HG03457 (cell line): ENCODE data around the gene NHSL1.

Experiments used
- ATAC-seq: cut with Tn5 transposase; IDR thresholded peaks from one replicate; pipeline ENCODE4 v1.9.1; 2021; ENCODE audit warnings: moderate number of reproducible peaks; ENCODE audit not compliant: unreplicated experiment

NHSL1 gene

DNA sequence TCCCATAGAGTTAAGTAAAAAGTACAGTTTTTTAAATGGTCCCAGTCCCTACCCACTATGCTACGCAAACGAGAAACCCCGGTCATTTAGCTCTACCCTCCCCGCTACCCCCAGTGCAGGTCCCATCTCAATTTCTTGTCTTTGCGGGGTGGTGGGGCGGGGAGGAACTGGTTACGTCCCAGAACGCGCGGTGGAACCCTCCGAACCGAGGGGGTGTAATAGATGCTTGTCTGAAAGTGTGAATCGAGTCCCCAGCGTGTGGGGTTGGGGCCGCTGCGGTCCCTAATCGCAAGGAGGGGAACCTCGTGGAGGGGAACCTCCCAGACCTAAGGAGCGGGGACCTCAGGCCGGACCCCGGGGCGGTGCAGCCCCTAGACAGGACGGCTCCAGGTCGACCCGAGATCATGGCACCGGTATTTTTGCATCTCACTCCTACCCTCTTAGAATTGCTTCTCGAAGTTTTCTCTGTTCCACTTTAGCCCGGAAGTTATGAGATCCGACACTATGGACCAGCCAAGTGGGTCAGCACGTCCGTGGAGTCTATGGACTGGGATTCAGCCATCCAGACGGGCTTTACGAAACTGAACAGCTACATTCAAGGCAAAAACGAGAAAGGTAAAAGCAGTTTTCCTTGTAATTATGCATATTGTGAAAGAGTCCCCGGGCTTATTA, 94.5 kb downstream of the NHSL1 start:
- ATAC-seq = no peak

DNA sequence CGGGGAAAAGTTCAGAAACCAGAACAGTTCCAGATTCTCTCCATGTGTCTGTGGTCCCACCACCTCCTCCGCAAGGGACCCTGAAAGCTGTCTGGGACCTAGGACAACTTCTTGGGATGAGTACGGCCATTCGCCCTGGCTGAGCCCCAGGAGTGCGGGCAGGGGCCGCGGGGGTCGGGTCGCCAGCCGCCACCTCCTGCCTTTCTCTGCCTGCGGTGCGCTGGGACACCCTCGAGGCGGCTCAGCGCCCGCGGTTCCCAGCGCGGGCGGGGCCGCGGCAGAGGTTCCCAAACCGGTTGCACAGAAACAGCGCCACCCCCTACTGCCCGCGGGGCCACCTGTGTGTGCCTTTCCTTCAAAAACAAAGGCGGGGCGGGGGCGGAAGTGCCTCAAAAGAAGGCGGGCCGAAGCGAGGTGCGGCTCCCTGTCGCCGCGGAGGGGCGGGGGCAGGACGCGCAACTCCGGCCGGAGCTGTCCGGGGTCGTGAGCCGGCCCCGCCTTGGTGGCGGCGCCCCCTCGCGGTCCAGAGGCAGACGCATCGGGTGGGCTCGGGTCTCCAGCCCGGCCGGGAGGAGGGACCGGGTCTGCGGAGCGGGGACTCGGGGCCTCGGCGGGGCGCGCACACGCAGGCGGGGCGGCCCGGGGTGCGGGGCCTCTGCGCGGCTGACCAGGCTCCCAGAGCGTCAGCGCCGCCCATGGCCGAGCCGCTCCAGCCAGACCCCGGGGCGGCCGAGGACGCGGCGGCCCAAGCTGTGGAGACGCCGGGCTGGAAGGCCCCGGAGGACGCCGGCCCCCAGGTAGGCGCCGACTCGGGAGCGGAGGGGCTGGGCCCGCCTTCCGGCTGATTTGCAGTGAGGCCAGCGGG, 95.3 kb downstream of the NHSL1 start, which contains the start of gene HEBP2:
HEBP2 (plus strand) TSS at position 423 of the 865 bp plus-strand sequence; CDS start at position 696, 273 bp downstream.
- peak; percentile 90 for ATAC-seq

DNA sequence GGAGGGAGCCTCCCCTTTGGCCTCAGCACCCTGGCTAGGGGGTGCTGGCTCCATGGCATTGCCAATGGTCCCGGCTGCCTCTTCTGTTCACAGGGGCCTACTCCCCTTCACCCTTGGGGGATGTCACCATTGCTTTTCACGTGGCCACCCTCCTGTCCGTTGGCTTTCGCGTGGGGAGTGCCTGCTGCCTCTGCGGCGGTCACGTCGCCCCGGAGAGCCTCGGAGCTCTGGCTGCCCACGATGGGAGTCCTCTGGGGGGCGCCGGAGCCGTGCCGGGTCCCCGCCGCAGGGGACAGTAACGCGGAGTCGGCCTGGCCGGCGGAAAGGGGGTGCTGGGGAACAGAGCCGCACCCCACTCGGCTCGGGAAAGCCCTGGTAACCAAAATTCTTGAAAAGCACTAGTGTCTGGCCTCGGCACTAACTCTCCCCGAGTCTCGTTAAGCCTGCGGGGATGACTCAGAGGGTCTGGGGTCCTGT, 95.9 kb downstream of the NHSL1 start:
- peak; percentile 7 for ATAC-seq

DNA sequence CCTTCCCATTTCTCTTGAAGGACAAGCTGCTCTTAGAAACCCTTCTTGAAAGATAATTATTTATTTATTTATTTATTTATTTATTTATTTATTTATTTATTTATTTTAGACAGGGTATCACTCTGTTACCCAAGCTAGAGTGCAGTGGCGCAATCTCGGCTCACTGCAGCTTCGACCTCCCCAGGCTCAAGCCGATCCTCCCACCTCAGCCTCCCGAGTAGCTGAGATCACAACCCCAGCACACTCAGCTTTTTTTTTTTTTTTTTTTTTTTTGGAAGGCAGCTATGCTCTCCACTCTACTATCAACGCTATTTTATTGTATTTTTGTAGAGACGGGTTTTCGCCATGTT, 96.5 kb downstream of the NHSL1 start:
- no peak for ATAC-seq

DNA sequence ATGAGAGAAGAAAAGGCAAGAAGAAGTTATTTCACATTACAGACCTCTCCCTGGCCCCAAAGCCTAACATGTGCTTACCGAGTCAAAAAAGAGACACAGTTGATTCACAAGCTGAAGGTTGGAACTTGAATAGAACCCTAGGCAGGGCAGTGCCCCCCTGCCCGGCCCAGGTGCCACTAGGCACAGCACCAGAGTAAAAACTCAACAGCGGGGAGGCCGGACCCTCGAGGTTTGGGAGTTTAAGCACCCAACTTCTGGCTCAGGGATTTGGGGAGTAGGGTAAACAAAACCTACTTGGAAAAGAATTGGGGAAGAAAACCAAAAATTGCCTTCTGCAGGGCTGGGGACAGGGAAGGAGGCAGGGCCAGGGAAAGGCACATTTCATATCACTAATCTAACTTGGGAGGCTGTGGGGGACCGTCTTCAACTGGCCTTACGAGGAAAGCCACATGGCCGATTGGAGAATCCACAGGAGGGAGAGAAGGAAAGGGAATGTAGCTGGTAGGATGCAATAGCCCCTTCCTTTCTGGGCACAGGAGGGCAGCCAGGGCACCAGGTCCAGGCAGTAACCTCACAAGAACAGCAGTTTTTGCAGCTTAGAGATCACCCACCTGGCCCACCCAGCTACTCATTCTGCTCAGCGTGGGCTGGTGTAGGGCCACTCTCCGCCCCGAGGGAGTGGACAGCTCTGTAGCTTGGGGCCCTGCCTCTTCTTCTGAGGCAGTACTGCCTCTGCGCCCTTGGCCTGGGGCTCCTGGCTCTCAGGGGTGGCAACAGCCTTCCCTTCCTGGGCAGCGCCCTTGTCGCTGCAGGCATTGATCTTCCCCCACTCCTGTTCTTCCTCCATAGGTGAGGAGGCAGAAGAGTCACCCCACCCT, 97.1 kb downstream of the NHSL1 start:
- ATAC-seq = no peak

DNA sequence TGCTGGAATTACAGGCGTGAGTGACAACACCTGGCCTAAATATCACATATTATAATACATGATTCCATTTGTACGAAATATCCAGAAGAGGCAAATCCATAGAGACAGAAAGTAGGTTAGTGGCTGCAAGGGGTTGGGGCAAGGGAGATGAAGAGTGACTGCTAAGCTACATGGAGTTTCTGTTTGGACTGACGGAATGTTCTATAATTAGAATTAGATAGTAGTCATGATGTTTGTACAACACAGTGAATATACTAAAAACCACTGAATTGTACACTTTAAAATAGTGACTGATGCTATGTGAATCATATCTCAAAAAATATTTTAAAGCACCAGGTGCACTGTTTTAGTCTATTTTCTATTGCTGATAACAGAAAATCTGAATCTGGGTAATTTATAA, 99.0 kb downstream of the NHSL1 start:
- ATAC-seq = no peak

DNA sequence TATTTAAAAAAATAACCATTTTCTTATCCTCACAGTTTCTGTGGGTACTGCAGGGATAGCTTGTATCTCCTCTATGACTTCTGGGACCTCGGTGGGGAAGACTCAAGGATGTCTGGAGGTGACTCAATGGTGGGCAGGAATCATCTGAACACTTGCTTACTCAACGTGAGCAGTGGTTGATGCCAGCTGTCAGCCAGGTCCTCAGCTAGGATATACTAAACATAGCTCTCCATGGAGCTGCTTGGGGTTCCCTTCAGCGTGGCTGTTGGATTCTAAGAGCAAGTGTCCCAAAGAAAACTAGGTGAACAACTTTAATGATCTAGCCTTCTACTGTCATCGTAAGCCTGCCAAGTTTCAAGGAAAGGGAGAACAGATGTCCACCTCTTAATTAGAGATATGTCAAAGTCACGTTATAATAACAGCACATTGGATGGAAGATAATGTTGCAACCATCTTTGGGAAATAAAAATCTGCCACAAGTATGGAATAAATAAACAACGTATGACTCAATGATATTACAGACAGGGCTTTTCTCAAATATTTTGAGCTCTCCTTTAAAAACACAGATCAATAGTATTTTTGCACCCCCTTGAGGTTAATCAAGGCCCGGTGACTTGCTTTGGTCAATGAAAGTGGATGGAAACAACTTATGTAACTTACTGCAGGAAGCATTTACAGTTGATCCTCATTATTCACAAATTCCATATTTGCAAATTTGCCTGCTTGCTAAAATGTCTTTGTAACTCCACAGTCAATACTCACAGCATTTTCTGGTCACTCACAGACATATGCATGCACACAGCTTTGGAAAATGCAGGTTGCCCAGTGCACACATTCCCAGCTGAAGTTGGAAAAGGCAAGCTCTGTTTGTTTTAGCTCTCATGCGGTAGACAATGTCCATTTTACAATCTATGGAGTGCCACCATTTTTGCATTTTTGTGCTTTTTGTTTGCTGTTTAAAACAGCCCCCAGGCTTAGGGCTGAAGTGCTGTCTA, 101.9 kb downstream of the NHSL1 start:
- no peak for ATAC-seq

DNA sequence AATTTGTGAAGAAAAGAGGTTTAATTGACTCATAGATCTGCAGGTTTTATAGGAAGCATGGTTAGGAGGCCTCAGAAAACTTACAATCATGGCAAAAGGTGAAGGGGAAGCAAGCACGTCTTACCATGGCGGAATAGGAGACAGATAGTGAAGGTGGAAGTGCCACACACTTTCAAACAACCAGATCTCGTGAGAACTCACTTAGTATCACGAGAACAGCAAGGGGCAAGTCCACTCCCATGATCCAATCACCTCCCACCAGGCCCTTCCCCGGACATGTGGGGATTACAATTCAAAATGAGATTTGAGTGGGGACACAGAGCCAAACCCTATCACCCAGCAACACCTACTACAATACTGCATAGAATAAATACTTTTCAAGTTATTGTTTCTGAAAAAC, 102.6 kb downstream of the NHSL1 start:
- no peak for ATAC-seq

DNA sequence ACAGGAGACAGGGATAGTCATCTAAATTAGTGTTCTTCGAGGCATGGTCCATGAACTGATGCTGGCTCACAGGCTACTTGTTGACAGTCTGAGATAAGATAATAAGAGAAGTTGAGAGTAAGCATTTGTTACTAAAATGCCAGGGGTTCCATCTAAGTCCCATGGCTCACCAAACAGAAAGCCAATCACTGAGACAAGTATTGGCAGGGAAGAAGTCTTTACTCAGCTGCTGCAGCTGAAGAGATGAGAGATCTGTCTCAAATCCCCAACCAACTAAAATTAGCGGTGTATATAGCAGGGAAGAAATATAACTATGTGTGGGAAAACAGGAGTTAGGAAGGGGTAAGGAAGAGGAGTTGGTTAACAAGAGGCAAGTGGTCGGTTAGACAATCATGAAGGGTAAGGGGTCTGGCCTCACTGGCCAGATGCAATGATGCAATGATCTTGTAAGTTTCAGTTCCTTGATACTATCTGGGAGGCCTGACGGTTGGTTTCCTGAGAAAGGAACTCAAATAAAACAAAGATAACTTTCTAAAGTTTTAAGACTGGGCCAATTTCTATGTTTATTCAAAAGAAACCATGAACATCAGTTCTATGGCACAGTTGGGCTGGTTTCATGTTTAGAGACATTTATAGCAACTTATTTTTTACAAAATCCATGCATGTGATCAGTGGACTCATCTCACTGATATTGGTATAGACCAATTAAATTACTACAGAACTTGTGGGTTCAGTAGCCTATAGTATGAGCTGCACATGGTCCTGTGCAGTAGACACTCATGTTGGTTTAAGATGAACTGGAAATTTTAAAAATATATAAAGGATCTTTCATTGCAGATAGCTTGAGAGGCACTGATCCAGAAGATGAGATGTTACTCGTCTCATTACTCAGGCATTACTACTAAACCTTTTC, 105.2 kb downstream of the NHSL1 start:
- ATAC-seq = no peak

DNA sequence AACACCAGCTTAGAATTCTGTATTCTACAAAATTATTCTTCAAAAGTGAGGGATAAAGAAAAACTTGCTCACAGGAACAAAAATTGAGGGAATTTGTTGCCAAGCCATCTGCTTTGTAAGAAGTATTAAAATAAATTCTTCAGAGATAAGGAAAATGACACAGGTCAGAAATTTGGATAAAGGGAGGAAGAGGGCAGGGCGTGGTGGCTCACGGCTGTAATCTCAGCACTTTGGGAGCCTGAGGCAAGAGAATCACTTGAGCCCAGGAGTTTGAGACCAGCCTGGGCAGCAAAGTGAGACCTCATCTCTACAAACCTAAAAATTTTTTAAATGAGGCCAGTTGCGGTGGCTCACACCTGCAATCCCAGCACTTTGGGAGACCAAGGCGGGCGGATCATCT, 109.7 kb downstream of the NHSL1 start:
- ATAC-seq = no peak

DNA sequence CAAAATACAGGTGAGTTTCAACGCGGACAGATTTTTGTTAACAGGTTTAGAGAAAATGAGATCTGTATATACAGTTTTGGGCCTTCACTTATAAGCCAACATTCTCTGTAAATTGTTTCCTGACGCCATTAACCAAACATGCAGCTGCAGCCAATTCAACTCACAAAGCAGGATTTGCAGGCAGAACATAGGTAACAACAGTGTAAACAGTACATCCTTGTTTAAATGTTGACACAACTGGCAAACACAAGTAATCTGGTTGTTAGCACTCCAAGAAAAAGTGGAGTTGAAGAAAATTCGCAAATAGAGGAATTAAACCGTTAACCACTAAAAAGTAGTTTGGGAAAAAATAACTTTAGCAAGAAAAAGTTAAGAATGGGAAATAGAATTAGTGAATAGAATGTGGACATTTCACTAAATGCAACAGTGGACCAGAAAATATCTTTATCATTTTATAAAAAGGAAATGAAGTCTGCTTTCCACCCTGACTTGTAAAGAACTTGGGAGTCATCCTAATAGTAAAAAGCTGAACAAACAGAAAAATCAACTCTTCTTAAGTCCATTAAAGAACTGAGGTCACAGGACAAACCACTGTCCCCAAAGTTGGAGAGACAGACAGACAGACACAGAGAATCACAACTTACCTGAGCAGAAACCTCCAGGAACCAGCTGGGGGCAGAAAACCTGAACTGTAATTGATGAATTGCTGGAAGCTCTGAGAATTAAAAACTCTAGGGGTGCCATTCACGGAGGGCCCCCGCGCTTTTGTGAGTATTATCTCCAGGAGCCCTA, 111.5 kb downstream of the NHSL1 start:
- ATAC-seq = no peak

DNA sequence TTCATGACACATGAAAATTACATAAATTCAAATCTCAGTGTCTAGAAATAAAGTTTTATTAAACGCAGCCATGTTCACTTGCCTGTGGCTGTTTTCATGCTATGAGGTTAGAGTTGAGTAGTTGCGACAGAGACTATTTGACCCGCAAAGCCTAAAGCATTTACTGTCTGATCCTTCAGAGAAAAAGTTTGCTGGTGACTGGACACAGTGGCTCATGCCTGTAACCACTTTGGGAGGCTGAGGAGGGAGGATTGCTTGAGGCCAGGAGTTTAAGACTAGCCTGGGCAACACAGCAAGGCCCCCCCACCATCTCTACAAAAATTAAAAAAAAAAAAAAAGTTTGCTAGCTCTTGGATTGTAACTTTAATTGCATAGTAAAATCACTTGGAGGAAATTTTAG, 112.4 kb downstream of the NHSL1 start:
- no peak for ATAC-seq

DNA sequence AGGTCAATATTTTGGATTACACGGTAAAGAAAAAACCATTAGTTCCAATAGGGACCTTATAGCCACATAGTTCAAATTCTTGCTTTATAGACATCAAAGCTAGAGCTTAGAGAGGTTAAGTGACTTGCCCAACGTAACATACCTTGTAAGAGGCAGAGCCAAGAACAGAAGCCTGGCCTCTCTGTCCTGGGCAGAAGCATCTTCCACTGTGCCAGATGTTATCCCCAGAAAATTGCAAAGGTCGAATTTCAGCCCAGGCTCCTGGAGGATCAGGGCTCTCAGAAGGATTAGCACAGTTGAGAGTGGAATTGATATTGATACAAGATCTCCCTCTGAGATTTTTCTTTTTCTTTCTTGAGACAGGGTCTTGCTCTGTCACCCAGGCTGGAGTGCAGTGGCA, 115.5 kb downstream of the NHSL1 start:
- no peak for ATAC-seq

DNA sequence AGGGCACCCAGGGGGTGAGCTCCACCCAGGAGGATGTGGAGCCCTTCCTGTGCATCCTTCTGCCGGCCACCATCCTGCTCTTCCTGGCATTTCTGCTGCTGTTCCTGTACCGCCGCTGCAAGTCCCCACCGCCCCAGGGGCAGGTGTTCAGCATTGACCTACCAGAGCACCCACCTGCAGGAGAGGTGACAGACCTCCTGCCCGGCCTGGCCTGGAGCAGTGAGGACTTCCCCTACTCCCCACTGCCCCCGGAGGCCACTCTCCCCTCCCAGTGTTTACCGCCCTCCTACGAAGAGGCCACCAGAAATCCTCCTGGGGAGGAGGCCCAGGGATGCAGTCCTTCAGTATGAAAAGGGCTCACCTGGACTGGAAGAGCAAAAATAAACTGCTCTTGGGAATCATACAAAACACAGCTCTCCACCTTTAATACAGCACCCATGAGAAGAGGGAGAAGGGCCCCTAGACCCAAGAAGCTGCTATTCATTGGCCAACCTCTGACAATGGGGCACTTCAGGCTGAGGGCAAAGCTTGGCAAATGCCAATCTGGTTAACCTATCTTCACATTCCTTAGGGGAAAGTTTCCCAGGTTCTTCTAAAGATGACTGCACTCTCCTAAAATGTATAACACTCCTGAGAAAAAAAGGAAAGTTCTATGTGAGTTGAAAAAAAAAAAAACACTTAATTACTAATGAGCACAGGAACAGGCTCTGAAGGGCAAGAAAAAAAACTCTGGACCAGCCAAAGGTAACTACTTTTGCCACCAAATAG, 116.6 kb downstream of the NHSL1 start:
- no peak for ATAC-seq

DNA sequence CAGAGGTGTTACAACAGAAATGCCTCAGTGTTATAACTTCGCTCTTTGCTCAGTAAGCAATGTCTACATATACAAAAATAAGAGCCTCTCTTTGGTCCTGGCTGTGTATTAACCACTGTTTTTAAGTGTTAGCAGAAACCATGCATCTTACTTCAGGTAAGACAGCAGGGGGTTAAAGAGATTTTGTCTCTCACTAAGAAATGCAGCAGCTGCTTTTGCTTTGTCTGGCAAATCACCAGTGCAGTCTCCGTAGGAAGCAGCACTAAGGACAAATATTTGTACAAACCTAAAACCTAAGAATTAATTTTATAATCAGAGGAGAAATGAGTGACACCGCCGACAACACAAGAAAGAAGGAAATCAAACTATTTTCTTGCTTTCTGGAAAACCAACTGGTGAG, 120.8 kb downstream of the NHSL1 start:
- ATAC-seq = no peak

DNA sequence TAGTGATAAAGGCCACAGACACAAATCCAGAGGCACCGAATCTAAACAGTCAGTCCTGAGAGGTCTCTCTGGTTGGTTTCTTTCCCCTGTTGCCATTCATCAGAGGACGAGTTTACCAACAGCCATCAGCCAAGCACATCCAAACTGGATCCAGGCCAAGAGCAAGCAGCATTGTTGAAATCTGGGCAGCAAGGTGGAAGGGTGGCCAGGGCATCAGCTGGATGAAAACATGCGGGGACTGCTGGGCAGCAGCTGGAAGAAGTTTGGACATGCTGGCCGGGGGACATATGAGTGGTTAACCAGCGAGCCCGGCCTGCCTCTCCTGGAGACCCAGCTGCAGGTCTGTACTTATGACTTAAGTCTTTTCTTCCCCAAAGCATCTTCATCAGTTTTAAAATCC, 121.5 kb downstream of the NHSL1 start, which contains the start of gene SMIM28:
SMIM28 (plus strand) TSS at position 62 of the 400 bp plus-strand sequence; CDS start at position 230, 168 bp downstream.
- no peak for ATAC-seq

DNA sequence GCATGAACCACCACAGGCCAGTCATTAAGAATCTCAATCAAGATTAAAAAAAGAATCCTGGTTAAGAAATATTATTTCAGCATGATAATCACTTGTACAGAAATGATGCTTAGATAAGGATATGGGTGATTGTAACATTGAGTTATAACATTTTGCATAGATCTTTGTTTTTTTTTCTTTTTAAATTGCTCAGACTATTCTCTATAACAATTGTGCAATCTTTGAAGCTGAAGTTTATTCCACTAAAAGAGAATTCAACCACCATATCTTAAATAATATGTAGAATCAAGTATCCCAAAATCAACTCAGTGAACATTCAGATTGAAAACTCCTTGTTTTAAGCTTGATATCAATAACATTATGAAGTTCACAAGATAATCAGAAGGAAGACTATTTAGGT, 122.3 kb downstream of the NHSL1 start:
- ATAC-seq = no peak
